NCI-H460 (cell line): Measurements from ENCODE around the gene FRMD4B. TPM values are rescaled to one million over a fixed set of nuclear protein-coding genes. Genes with fewer than 3 reads are reported as not detected.

ENCODE experiments used
- DNase-seq: peaks from one replicate; pipeline ENCODE4 v3.0.0-alpha.2; 2016; ENCODE audit warnings: low read depth; ENCODE audit errors: extremely low read depth
- total RNA-seq: library from RNA; depleted of rRNA; stranded (reverse); fragments of >200 nt; shearing (Covaris generic); gene quantifications from 2 replicates; pipeline ENCODE4 v1.2.3, GENCODE V29; 2014

The FRMD4B gene
- total RNA-seq, 1 experiment from 2014 or later = 21.1 TPM

- DNase-seq = no peak
These were observed 20.3 kb upstream of the FRMD4B start for GRCh38 chr3:69406163-69406562.

DNA sequence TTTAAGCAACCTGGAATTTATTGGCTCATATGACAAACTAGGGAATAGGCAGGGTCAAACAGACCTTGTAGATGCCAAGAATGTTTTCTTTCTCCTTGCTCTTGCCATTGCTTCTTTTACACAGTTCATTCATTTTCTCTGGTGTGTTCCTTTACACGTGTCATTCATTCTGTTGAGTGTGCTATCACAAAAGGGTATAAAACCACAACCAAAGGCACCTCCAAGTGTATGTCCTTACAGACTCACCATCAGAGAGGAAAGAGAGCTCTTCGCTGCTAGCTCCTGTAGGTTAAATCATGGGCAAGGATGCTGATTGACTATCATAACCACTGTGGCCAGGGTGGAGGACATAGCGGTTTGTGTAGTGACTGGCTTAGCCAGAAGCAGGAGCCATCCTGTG lies 19.2 kb upstream of the FRMD4B start:
- no peak for DNase-seq

DNA sequence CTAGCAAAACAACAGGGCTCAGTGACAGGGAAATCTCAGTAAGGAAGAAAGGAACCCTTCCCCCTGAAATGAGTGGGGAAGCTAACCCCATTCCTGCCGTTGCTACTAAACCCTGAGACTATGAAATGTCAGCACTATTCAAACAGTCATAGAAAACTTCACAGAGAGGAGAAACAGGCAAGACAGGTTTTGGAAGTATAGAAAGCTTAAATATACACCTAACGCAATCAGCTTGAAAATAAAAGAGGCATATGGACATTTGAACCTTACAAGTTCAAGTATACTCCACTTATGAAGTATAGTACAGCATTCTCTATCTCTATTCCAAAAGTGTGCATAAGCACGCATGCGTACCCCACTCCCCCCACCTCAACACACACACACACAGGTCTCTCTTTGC lies 17.6 kb upstream of the FRMD4B start:
- DNase-seq = no peak

DNA sequence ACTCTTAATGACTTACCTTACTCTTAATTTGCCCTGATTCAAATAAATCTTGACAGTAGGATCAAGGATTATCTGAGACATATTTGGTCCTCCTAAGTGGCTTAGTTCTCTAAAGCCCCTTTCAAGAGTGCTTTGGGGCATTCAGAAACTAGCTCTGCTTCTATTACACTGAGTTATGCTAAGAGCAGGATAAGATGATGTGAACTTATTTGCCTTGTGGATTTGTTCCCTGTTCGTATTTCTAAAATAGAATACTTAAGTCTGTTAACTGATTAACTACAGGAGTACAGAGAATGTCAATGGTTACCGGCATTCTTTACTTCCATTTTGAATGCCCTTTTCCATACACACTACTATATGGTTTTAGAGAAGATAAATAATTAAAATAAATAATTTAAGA lies 14.8 kb upstream of the FRMD4B start:
- DNase-seq = no peak

DNA sequence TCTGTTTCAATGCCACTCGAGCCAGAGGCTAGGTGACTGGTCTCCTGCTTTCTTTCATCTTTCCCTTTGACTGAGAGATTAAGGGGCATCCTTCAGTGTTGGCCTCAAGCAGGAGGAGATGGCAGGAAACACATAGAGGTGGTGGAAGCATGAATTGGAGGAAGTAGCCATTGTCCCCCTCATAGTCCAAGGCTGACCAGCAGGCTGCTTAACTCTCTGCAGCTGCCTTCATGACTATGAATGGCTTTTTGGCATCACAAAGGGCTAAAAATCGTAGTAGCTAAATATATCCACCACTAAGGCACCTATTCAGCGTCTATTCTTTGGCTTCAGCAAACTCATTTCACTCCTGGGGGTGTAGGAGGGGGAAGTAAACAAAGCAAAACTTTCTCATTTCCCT lies 7.0 kb upstream of the FRMD4B start:
- DNase-seq = no peak

GRCh38 chr3:69392415-69392814 lies 6.5 kb upstream of the FRMD4B start:
- no peak for DNase-seq

GRCh38 chr3:69391554-69391953 lies 5.7 kb upstream of the FRMD4B start:
- no peak for DNase-seq

DNA sequence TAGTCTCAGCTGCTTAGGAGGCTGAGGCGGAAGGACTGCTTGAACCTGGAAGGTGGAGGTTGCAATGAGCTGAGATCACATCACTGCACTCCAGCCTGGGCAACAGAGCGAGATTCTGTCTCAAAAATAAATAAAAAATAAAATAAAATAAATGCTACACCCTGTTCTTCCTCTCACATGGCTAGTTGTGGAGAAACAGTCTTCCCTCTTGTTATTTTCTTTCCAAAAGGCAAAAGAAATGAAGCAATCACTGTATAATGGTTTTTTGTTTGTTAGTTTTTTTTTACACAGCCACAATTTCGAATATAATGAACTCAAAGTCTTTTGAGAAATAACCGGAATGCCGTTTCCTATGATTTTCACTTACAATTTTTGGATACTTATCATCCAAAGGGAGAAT lies 4.9 kb upstream of the FRMD4B start:
- no peak for DNase-seq

DNA sequence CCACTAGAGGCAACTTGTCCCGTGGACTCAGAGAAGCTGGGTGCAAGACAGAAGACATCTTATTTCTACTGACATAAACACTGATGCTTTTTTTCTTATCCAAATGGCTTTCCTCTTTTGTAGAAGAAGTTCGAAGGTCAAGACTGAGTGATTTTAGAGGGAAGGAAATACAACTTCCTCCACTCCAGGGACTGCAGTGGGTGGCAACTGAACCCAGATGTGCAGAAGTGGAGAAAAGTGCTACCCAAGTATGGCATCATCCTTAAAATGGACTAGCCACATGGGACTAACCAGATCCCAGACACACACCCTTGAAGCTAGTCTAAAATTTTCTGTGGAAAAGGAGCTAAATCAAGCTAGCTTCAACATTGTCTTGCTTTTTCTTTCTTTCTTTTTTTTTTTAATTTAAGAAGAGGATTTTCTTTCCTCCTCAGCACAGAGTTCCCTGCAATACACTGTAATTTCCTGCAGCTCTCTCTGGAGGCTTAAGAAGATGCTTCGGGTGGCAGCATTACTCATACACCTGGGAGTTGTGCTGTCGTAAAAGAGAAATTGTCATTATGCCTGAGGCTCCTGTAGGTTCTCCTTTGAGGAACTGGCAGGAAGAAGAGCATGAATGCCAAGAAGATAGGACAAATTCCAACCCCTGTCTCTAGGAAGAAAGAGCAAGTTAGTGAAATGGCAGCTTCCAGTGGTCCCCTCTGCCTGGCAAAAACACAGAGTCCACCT lies 3.8 kb upstream of the FRMD4B start:
- DNase-seq = no peak

- no peak for DNase-seq
These were observed 2.4 kb upstream of the FRMD4B start for GRCh38 chr3:69388241-69388640.

GRCh38 chr3:69386556-69387385 lies 883 bp upstream of the FRMD4B start:
- no peak for DNase-seq

DNA sequence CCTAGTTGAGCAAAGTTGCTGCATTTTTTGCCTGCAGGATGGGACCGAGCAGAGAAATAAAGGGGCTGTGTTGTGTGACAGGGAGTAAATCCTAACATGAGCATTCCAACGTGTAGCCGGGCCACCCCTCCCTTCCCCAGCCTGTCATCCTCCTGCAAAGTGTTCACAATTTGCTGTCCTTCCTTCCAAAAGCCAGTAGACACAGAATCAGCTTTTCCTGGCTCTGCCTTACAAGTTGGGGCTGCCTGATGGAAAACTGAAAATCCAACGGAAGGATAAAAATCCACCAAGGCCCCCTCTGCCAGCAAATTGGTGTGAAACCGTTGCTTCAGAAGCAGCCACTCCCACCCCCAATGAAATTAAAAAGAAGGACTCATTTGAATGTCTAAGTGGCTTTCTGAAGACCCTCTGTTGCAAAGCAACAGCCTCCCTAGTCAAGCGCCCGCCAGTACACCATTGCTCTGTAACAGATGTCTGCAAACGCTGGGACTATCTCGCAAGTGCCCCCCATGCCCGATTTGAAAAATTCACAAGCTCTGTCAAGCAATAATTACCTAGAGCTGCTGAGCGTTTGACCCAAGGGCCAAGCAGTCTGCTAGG lies 665 bp downstream of the FRMD4B start:
- no peak for DNase-seq

DNA sequence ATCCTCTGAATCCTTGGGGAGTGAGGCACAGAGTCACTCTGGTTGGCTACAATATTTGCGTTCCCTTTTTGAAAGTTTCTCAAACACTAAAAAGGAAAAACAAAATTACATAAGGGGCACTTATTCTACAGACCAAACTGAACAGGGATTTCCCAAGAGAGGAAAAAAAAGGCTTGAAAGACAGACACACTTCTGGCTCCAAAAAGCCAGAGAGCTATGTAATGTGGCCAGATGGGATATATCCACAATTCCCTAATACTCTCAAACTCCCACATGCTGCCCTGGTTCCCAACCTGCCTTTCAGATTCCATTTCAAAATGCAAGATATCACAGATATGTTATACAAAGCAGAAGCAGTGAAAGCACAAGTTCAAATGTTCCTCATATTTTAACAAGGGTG lies 1.6 kb downstream of the FRMD4B start:
- no peak for DNase-seq

GRCh38 chr3:69379661-69380060 lies 6.2 kb downstream of the FRMD4B start:
- DNase-seq = peak; percentile 41

- DNase-seq = no peak
These were observed 7.6 kb downstream of the FRMD4B start for GRCh38 chr3:69378112-69378802.

GRCh38 chr3:69377262-69377661 lies 8.6 kb downstream of the FRMD4B start:
- DNase-seq = no peak

GRCh38 chr3:69376731-69377130 lies 9.2 kb downstream of the FRMD4B start:
- DNase-seq = no peak

- no peak for DNase-seq
These were observed 14.1 kb downstream of the FRMD4B start for GRCh38 chr3:69371816-69372215.

- no peak for DNase-seq
These were observed 15.0 kb downstream of the FRMD4B start for GRCh38 chr3:69370901-69371301.

- no peak for DNase-seq
These were observed 15.6 kb downstream of the FRMD4B start for GRCh38 chr3:69370156-69370883.
